ENCODE measurements around the gene THBS2. TPM values are rescaled to one million over a fixed set of nuclear protein-coding genes. Genes with fewer than 3 reads are reported as not detected.

THBS2 gene
- total and polyA plus RNA-seq, 12 donors, result 5.2 to 45.9 (median 10.7) TPM

- ATAC-seq (peak in 1 of 8 donors; percentile 5), DNase-seq (no peak)
- Histone ChIP-seq H3K36me3 (peaks cover 0 to 71% (median 5%) of the 10 kb centered on the region in 9 donors), H3K27ac (peak overlapping the region in 8 of 10 donors; percentile 33 to 67 (median 52)), H3K27me3 (peaks cover 0 to 4% (median 0%) of the 10 kb centered on the region in 7 donors), H3K4me1 (peaks cover 0 to 15% (median 0%) of the 10 kb centered on the region in 9 donors), H3K4me3 (no peak overlapping the region), H3K9me3 (peaks cover 0 to 7% (median 0%) of the 10 kb centered on the region in 11 donors)
- WGBS, 2 donors, result 76 to 83% methylated on average over 9 of the region's 9 CpGs
- intact Hi-C loops (cut with DNase I), result no loop called here
- TF ChIP-seq CTCF (IDR thresholded peaks at IDR 0.05), result no peak
These were observed 28.9 kb downstream of the THBS2 start for GRCh38 chr6:169224716-169225115.

GRCh38 chr6:169224185-169224695, 29.4 kb downstream of the THBS2 start:
- DNase-seq (peak in 1 of 2 donors; percentile 36), ATAC-seq (peak; percentile 29 to 89 (median 70))
- peaks cover 0 to 69% (median 5%) of the 10 kb centered on the region in 9 donors for H3K36me3 ChIP-seq
- TF ChIP-seq CTCF (IDR thresholded peaks at IDR 0.05), result no peak
- H3K4me3 ChIP-seq, result no peak overlapping the region
- WGBS, 2 donors, result 40 to 58% methylated on average over 10 of the region's 10 CpGs
- H3K27me3 ChIP-seq, result peaks cover 0 to 4% (median 0%) of the 10 kb centered on the region in 7 donors
- H3K4me1 ChIP-seq, result peaks cover 0 to 15% (median 0%) of the 10 kb centered on the region in 9 donors
- intact Hi-C loops (cut with DNase I), result no loop called here
- peak overlapping the region in 8 of 10 donors; percentile 8 to 67 (median 52) for H3K27ac ChIP-seq
- H3K9me3 ChIP-seq, result peaks cover 0 to 7% (median 0%) of the 10 kb centered on the region in 11 donors

GRCh38 chr6:169223006-169223405, 30.6 kb downstream of the THBS2 start:
- Histone ChIP-seq H3K4me1 (peaks cover 0 to 15% (median 0%) of the 10 kb centered on the region in 9 donors), H3K27me3 (peaks cover 0 to 4% (median 0%) of the 10 kb centered on the region in 7 donors), H3K9me3 (peaks cover 0 to 7% (median 0%) of the 10 kb centered on the region in 11 donors), H3K36me3 (peaks cover 0 to 64% (median 5%) of the 10 kb centered on the region in 9 donors), H3K27ac (no peak overlapping the region), H3K4me3 (no peak overlapping the region)
- no peak for ATAC-seq
- no peak for TF ChIP-seq CTCF (IDR thresholded peaks at IDR 0.05)
- WGBS, 2 donors, result 94 to 95% methylated on average over 9 of the region's 9 CpGs
- no peak for DNase-seq
- intact Hi-C loops (cut with DNase I), result no loop called here

- H3K4me1 ChIP-seq, result peaks cover 0 to 15% (median 0%) of the 10 kb centered on the region in 9 donors
- H3K9me3 ChIP-seq, result peaks cover 0 to 7% (median 0%) of the 10 kb centered on the region in 11 donors
- H3K36me3 ChIP-seq, result peaks cover 0 to 61% (median 7%) of the 10 kb centered on the region in 9 donors
- no peak overlapping the region for H3K4me3 ChIP-seq
- no peak for DNase-seq
- no peak overlapping the region for H3K27ac ChIP-seq
- 95 to 96% methylated on average over 24 of the region's 24 CpGs for WGBS, 2 donors
- intact Hi-C loops (cut with DNase I), result no loop called here
- TF ChIP-seq CTCF (IDR thresholded peaks at IDR 0.05), result no peak
- no peak for ATAC-seq
- H3K27me3 ChIP-seq, result peaks cover 0 to 4% (median 0%) of the 10 kb centered on the region in 7 donors
These were observed 31.5 kb downstream of the THBS2 start for GRCh38 chr6:169222126-169222525.

Measured in heart right ventricle (tissue), 16 donors.